HG02588 (cell line): ENCODE data around the gene YIPF5.
A peak's percentile ranks its signal among the peaks of the same experiment; 100 is the strongest.

Source experiments
- ATAC-seq: cut with Tn5 transposase; IDR thresholded peaks from one replicate; pipeline ENCODE4 v1.9.1; 2021; ENCODE audit warnings: mild to moderate bottlenecking, moderate library complexity; ENCODE audit not compliant: unreplicated experiment

YIPF5 gene

DNA sequence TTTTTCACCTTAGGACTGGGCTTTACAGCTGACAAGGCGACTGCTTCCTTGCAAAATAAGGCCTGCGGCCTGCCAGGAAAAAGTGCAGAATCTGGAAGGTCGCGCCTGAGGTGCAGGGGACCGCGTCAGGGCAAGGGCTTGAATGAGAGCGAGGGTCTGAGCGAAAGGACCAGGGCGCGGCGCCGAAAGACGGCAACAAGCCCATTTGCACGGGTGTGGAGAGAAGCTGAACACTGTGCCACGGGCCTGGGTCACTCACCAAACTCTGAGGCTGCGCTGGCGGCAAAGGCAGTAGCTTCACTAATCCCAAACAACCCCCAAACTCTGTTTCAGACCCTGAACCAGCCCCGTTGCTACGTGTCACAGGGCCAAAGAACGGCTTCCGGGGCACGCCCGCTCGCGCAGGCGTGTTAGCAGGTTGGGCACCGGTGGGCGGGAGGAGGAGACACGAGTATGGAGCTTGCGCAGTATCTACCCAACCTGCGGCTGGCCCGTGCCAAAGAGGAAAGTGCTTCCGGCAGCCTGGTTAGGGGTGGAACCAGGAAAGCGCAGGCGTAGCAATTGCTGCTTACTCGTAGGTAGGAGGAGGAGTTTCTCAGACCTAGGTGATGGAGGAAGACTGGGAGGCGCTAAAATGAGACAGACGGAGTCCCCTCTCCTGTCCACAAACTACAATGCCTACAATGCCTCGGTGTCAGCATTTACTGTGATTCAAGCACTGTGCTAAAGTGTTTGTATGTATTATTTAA is at the start of gene YIPF5, which contains the start of gene KCTD16:
TSS of gene YIPF5 (minus strand) at position 384 of the 749 bp plus-strand sequence. CDS start 704 bp downstream, outside the sequence.
TSS of gene KCTD16 (plus strand) at position 598 of the 749 bp plus-strand sequence.
- ATAC-seq = peak; percentile 100

DNA sequence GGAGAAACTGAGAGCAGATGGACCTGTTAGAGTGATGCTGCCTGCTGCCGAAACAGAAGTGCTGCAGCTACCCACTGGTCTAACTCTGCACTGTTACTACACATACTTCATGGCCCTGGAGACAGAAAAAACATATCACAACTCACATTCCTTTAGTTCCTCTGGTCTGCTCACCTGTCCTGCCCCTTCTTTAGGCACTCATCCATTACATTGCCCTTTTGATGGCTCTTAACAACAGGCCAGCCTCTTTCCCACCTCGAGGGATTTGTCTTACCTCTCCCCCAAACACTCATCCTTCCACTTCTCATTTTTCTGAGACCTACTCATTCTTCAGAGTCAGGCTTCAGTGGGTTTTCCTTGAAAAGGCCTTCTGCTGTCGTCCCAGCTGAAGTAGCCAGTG is 49.4 kb upstream of the YIPF5 start:
- no peak for ATAC-seq

DNA sequence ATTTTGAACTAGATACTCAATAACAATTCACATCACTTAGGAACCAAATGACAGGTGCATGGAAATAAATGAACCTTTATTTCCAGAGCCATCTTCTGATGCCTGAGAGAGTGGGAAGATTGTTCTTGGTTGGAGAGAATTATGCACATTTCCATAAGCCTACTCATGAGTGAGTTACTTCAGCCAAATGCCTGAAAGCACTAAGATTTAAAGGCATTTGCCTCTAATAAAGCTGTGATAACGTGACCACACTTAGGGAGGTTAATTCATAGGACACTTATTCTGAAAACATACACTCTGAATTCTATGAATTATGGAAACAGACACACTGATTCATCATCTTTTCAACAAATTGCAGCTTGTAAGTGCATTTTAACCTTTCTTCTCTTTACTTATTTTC is 40.2 kb upstream of the YIPF5 start:
- no peak for ATAC-seq

DNA sequence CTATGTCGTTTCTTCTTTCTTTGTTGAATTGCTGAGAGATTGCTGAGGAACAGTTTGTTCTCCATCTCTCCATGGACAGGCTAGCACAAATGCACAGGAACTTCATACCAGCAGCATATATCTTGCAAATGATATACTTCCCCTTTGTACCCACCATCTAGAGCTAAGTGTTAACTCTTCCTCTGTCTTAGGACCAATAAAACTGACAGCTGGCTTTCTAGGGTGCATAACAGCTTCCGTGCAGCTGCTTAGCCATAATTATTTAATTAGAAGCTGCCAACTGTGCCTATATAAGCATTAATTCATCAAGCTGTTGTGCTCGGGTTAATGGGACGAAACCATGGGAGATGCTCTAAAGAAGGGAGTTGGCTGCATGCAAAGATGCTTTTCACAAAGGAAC is 38.9 kb upstream of the YIPF5 start:
- no peak for ATAC-seq

DNA sequence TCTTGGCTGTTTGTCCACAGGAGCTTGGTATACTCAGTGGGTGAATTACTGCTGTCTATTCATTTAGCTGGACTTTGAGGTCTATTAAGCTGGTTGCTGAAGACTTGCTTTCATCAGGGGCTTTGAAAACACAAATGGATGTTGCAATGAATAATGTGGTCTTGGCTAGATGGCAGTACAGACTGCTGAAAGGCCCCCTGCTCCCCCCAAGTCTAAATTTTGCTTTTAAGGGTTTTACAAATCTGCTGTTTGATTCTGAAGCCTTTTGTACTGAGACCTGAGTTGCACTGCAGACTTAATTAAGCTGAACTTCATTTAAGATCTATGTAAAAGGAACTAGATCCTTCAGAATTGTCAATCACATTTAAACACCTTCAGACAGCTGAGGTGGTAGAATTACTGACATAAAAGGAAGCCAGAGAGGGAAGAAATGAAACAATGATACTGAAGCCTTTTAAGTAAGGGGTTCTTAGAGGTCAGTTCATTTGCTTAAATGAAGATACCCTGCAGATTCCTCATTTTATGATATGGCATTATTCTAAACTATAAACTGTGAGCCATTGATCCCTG is 37.5 kb upstream of the YIPF5 start:
- ATAC-seq = no peak

DNA sequence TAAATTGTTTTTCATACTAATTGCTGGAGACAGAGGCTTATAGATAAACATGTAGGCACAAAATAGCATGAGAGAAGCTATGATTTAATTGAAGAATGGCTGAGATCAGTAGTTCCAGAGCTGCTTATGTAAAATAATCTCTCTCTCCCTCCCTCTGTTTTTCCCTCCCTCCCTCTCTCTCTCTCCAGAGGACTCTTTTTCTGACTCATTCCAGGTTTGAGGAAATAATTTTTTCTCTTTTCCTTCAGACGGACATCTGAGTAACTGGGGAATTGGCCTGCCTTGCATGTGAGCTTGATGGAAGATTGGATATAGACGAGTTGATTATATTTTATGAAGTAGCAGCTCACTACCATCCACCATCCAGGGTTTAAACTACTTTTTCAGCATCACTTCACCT is 35.7 kb upstream of the YIPF5 start:
- no peak for ATAC-seq

DNA sequence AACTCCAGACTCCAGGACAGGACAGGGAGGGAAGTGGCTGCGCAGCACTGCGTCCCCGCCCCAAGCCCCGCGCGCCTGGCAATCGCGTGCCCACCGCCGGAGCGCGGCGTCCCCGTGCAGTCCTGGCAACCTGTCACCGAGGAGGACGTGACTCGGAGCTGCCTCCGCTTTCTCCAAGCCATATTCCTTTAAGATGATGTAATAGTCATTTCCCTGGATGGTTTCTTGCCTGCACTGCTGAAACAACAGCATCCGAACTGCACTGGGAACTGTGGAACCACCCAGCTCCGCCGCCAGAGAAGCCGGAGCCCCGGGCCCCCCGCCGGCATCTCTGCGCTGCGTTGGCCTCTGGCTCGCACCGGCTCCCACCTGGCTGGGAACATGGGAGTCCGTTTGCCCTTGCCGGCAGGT is 34.7 kb upstream of the YIPF5 start:
- no peak for ATAC-seq

DNA sequence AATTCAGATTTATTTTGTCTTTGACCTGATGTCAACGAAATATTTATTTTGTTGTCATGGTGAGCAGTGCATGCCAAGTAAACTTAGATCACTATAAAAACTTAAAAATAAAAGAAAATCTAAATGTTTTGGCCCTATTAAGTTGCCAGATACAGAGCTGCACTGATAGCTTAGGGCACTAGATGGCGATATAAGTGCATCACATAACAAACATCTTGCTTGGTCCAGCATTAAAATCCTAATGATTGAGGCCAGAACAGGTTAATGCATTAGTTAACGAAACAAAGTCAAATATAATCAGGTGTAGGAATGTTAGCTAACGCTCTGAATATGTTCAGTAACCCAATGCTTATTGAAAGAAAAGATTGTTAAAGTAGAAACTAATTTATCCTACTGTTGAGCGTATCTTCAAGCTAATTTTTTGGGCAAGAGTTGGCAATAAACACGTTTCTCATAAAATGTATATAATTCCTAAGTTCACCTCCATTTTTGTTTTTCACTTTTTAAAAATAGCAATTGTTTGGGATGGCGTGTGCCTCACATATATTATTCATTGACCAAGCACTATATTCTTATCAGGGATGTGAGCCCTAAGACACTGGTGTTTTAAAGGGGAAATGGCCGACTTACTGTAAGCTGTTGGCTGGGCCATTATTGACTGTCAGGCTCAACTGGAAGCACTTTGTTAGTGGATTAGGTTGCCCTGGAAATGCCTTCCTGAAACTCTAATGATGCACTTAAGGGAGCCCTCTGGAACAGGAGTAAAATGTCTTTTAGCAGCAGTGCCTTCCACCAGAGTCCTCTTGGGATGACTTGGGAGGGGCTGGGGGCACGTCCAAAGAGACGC is 33.5 kb upstream of the YIPF5 start:
- peak; percentile 64 for ATAC-seq

DNA sequence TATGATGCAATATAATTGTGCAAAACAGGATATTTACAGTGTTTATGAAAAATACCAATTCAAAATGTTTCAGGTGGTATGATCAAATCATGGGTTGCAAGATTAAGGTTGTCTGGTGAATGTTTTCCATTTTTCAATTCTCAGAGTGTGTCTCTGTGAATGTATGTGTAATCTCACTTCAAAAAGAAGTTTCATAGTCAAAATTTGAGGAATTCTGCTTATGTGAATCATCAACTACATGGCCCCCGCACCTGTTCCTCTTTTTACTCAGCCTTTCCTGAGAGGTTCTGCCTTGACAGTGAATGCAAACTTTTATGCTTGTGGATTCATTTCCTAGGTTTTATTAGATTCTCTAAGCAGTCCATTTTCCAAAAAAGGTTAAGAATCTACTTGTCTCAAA is 32.3 kb upstream of the YIPF5 start:
- no peak for ATAC-seq

DNA sequence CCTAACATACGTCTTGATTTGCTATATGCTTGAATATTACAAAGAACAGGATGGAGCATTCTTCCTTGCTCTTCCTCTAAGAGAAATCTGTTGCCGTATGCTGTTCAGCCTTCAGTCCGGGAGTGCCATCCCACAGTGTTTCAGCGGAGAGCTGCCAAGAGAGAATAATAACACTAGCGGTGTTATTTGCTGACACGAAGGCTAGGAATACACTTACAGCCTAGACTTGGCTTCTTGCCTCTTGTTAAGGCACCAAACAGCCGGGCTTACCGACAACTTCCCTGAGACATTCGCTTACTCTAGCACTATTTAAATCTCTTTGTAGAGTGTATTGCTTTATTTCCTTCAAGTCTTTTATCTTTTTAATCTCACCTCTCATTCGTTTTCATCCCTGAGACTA is 31.6 kb upstream of the YIPF5 start:
- no peak for ATAC-seq

DNA sequence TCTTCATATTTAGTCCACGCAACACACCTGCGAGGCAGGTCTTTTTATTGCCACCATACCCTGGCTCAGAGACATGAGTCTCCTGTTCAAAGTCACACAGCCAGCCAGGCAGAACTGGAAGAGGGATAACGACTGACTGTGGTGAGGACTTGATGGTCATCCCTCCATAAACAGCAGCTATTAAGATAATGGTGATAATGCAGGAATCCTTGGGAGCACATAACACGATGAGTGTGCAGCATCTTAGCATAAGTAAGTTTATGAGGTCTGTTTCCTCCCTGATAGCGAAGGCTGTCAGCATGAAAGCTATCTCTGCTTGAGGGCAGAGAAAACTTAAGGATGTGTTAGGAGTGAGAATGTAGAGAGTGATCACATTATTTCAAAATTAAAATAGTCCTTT is 31.1 kb upstream of the YIPF5 start:
- ATAC-seq = no peak

DNA sequence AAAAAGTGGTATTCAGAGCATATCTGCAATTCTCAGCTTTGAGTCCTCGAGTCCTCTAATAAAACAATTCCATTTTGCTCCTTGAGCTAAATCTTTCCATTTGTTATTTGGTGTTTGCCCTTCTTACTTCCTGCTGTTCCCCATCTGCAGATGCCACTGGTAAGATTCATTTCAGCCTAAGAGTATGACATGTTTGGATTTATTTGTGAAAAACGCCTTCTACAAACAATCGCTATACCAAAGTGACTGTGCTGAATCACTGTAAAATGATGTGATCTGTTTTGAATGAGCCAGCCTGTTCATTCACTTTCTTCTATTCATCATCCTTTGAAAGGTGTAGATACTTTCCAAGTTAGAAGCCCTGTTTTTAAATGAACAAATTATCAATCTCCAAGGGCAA is 27.9 kb upstream of the YIPF5 start:
- ATAC-seq = no peak

DNA sequence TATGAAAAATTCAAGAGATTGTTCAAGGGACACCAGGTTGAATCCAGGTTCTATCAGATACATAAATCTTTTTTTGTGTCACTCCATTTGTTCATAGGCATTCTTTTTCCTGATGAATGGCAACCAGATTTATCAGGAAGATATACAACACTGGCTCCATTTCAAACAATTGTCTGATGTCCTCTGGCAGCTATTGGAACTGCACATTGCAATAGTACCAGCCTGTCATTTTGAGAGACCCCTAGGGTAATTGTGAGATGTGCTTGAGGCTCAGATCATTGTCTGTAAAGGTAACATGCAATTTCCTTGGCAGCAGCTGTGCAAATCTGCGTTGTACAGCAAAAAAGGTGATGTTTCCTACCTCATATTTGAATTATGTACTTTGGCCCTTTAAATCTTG is 26.2 kb upstream of the YIPF5 start:
- no peak for ATAC-seq

DNA sequence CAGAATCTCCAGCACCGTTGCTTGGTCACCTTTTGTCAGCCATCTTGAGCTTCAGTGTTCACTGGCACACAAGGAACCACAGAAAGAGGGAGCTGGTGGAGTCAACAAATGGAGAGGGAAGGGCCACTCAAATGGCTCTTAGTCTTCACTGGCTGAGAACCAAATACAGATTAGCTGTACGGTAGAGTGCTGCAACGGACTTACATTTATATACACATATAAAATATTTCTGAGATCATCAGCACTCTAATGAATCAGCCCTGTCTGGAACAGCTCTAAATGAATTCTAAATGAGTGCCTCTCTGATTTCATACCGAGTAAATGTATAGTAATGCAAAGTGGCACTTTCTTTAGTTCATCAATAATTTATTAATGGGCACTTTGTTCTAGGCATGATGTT is 25.0 kb upstream of the YIPF5 start:
- ATAC-seq = no peak

DNA sequence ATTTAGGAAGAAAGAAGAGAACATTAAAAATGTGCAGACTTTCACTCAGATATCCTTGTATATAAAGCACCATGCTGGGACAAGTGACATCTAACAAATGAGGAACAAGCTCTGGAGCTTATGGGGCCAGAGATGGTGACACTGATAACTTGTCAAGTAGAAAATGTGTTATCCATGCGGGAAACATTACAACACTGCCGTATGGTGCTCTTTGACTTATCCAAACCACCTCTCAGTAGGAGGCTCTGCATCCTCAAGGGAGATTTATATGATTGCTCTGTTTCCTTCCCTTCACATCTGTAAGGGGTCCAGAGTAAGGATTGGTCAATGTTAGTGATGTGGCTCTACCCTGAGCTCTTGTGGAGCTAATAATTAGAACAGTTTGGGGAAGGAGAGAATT is 23.7 kb upstream of the YIPF5 start:
- ATAC-seq = no peak

DNA sequence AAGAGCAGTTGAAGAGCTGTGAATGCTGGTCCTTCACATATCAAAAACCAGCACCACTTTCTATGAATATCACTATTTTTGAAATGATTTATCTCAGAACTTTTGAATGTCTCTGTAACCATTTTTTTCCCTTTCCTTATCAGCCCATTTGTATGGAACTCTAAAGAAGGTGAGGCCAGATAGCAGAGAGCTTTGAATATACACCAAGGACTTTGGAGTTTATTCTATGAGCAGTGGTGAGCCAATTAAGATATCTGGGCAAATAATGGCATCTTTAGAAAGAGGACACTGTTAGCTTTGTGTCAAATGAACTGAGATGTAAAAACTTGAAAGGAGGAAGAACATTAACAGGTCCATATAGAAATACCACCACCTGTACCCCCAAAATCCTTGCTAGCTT is 22.2 kb upstream of the YIPF5 start:
- no peak for ATAC-seq

DNA sequence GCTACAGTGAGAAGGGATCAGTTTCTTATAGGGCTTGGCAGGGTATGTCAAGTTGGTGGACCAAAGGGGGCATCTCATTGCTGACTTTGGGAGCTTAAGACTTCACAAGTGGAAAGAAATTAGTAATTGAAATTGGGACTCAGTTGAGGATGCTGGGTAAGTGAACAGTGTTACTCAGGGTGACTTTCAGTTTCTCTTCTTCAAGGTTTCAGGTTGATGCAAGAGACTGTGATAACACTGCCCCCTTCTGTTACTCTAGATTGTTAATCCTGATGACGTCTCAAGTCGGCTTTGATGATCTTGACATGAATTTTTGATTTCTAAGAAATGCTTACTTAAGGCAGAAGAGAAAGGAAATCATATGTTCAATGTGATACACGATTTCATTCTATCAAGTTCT is 21.5 kb upstream of the YIPF5 start:
- ATAC-seq = peak; percentile 85

DNA sequence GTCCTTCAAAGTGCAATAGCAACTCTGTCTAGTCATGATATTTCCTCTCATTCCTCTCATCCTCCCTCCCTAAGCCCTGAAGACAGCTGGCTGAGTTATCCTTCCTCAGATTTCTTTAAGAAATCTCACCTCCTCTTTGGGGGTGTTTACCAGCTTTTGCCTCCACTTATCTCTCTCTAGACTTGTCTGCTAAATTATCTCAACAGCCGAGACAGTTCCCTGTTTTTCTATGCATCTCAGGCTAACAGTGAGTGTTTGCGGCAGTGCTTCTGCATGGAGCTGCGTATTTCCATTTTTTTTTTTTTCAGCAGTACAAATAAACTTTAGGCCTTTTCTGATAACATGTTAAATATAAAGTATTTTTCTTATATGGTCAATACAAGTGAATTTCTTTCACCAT is 21.1 kb upstream of the YIPF5 start:
- no peak for ATAC-seq

DNA sequence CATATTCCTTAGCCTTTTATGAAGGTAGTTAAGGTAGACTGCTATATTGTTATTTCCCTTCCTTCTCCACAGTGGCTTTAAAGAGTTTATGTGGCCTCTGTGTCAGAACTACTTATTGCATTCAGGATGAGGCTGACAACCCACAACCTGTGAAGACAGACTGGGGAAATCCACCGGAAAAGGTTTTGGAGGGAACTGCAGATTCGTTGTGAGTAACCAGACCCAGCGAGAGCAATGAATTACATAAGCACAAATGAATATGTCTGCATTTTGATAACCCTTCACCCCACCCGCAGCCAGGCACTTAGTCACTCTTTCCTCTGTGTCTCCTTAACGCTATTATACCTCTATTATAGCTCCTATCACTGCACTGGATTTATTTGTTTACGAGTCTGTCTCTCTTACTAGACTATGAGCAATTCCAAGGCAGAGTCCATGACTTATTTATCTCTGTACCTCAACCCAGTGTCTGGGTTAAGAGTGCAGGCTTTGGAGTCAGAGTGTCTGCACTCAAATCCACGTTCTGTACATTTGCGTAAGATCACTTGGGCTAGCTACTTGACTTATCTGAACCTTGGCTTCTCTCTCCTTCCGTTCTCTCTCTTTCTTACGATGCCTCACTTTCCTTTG is 19.5 kb upstream of the YIPF5 start:
- ATAC-seq = peak; percentile 65

DNA sequence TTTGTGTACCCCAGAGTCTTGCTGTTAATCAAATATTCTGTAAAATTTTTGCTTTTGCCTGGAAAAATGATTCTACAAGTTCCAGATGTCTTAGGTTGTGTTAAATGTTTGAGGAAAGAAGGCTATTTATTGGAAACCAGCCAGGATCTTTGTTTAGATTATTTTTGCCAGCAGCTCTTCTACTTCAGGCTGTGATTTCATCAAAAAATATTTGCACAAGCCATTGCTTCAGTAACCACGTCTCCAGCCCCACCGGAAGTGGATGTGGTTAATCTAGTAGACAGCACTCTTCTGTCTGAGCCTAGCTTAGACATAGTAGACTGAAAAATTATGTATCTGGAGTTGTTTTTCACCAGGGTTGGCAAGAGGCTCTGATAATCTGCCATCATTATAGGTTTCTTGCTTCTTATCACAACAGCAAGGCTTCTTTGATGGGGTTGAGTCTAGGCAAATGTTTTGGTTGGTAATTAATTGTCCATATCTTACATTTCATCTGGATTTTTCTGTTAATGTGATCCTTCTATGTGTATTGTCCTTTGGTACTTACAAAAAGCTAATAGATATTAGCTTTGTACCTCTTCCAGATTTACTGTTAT is 17.3 kb upstream of the YIPF5 start:
- ATAC-seq = peak; percentile 68
